Testis (tissue), 2 donors: Measurements from ENCODE around the gene MINDY4.

ENCODE experiments used
- POLR2A ChIP-seq: fragments of 450-650 bp; IDR thresholded peaks from one replicate; pipeline ENCODE4 v1.6.1; 2017; ENCODE audit warnings: antibody characterized with exemption, mild to moderate bottlenecking, moderate library complexity
- TF ChIP-seq, protein P1 (sequence below), 3 experiments: fragments of 450-650 bp in 2 of 3; fragments of 200-600 bp in 1 of 3; sonication (generic) in 1 of 3; IDR thresholded peaks; one replicate each; pipeline ENCODE4 v1.5.1; 2016 to 2019; ENCODE audit warnings: antibody characterized with exemption in 3 of 3, mild to moderate bottlenecking in 2 of 3, moderate library complexity in 1 of 3

DNA sequence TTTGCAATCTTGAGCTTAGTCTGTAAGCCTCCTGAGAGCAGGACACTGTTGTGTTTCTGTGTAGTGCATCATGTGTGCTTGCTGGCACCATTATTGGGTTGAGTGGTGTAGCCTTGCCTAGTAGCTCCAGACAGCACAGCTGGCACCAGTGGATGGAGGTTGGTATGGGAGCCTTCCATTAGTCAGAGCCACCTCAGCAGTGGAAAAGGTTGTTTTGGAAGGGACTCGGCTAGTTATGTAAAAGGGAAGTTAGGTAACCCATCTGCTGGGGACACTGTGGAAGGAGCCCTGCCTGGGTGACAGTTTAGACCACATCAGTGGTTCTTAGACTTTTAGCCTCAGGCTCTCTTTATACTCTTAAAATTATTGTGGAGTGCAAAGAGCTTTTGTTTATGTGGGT is 16.3 kb downstream of the MINDY4 start:
- TF ChIP-seq, protein P1, sequence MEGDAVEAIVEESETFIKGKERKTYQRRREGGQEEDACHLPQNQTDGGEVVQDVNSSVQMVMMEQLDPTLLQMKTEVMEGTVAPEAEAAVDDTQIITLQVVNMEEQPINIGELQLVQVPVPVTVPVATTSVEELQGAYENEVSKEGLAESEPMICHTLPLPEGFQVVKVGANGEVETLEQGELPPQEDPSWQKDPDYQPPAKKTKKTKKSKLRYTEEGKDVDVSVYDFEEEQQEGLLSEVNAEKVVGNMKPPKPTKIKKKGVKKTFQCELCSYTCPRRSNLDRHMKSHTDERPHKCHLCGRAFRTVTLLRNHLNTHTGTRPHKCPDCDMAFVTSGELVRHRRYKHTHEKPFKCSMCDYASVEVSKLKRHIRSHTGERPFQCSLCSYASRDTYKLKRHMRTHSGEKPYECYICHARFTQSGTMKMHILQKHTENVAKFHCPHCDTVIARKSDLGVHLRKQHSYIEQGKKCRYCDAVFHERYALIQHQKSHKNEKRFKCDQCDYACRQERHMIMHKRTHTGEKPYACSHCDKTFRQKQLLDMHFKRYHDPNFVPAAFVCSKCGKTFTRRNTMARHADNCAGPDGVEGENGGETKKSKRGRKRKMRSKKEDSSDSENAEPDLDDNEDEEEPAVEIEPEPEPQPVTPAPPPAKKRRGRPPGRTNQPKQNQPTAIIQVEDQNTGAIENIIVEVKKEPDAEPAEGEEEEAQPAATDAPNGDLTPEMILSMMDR (IDR thresholded peaks at IDR 0.05) = no peak
- TF ChIP-seq POLR2A = no peak
